ENCODE results near the gene TRIM2. TPM values are rescaled to one million over a fixed set of nuclear protein-coding genes. Genes with fewer than 3 reads are reported as not detected.

TRIM2 gene
- total RNA-seq, 1 experiment from 2014 or later, result 93.2 TPM

DNA sequence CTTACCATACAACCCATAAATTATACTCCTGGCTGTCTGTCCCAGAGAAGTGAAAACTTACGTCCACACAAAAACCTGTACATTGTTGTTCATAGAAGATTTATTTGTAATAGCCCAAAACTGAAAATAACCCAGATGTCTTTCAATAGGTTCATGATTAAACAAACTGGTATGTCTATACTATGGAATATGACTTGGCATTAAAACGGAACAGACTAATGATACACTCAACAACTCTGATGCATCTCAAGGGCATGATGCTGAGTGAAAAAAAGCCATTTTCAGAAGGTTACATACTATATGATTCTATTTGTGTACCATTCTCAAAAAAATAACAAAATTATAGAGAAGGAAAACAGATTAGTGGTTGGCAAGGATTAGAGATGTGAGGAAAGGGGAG, 128.7 kb downstream of the TRIM2 start:
- Histone ChIP-seq H3K36me3 (ENCODE audit: insufficient read depth, low read length, poor library complexity, severe bottlenecking) (peaks cover 32% of the 10 kb centered on the region), H3K9me3 (ENCODE audit: low read depth, low read length, poor library complexity, severe bottlenecking) (no peaks in the 10 kb centered on the region), H3K27me3 (replicated peaks; ENCODE audit: insufficient read depth, low read depth, low read length, poor library complexity) (no peaks in the 10 kb centered on the region), H3K4me1 (ENCODE audit: insufficient read depth, low read length, poor library complexity, severe bottlenecking) (no peaks in the 10 kb centered on the region), H3K27ac (ENCODE audit: low read depth, low read length, poor library complexity, severe bottlenecking) (no peak overlapping the region), H3K4me3 (ENCODE audit: low read depth, low read length, poor library complexity, severe bottlenecking) (no peak overlapping the region)
- BruUV-seq (replicated peaks), result no TSS peak
- intact Hi-C loops (cut with micrococcal nuclease; ENCODE audit: unreplicated experiment), result no loop called here
- TF ChIP-seq, protein P1, sequence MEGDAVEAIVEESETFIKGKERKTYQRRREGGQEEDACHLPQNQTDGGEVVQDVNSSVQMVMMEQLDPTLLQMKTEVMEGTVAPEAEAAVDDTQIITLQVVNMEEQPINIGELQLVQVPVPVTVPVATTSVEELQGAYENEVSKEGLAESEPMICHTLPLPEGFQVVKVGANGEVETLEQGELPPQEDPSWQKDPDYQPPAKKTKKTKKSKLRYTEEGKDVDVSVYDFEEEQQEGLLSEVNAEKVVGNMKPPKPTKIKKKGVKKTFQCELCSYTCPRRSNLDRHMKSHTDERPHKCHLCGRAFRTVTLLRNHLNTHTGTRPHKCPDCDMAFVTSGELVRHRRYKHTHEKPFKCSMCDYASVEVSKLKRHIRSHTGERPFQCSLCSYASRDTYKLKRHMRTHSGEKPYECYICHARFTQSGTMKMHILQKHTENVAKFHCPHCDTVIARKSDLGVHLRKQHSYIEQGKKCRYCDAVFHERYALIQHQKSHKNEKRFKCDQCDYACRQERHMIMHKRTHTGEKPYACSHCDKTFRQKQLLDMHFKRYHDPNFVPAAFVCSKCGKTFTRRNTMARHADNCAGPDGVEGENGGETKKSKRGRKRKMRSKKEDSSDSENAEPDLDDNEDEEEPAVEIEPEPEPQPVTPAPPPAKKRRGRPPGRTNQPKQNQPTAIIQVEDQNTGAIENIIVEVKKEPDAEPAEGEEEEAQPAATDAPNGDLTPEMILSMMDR (conservative IDR thresholded peaks at IDR 0.05; ENCODE audit: low read depth, low read length), result no peak
- TF ChIP-seq EZH2 (IDR thresholded peaks at IDR 0.05; ENCODE audit: borderline replicate concordance, low read depth, low read length, poor library complexity, severe bottlenecking), result no peak
- DNase-seq (ENCODE audit: low spot score), result no peak
- CTCF ChIA-PET, result no interaction called here
- POLR2A ChIA-PET (ENCODE audit: low non-redundant PET), result no interaction called here

- no peak overlapping the region for H3K27ac ChIP-seq (ENCODE audit: low read depth, low read length, poor library complexity, severe bottlenecking)
- no peak for TF ChIP-seq EZH2 (IDR thresholded peaks at IDR 0.05; ENCODE audit: borderline replicate concordance, low read depth, low read length, poor library complexity, severe bottlenecking)
- TF ChIP-seq, protein P1 (conservative IDR thresholded peaks at IDR 0.05; ENCODE audit: low read depth, low read length), result no peak
- no peak overlapping the region for H3K4me3 ChIP-seq (ENCODE audit: low read depth, low read length, poor library complexity, severe bottlenecking)
- H3K27me3 ChIP-seq (replicated peaks; ENCODE audit: insufficient read depth, low read depth, low read length, poor library complexity), result no peaks in the 10 kb centered on the region
- no peak for DNase-seq (ENCODE audit: low spot score)
- intact Hi-C loops (cut with micrococcal nuclease; ENCODE audit: unreplicated experiment), result no loop called here
- peaks cover 25% of the 10 kb centered on the region for H3K36me3 ChIP-seq (ENCODE audit: insufficient read depth, low read length, poor library complexity, severe bottlenecking)
- CTCF ChIA-PET, result no interaction called here
- no peaks in the 10 kb centered on the region for H3K4me1 ChIP-seq (ENCODE audit: insufficient read depth, low read length, poor library complexity, severe bottlenecking)
- POLR2A ChIA-PET (ENCODE audit: low non-redundant PET), result no interaction called here
- BruUV-seq (replicated peaks), result no TSS peak
- no peaks in the 10 kb centered on the region for H3K9me3 ChIP-seq (ENCODE audit: low read depth, low read length, poor library complexity, severe bottlenecking)
These were observed 129.6 kb downstream of the TRIM2 start for GRCh38 chr4:153333874-153334273.

GRCh38 chr4:153335665-153336064, 131.4 kb downstream of the TRIM2 start:
- intact Hi-C loops (cut with micrococcal nuclease; ENCODE audit: unreplicated experiment), result no loop called here
- CTCF ChIA-PET, result no interaction called here
- BruUV-seq (replicated peaks), result no TSS peak
- Histone ChIP-seq H3K36me3 (ENCODE audit: insufficient read depth, low read length, poor library complexity, severe bottlenecking) (peaks cover 14% of the 10 kb centered on the region), H3K4me1 (ENCODE audit: insufficient read depth, low read length, poor library complexity, severe bottlenecking) (no peaks in the 10 kb centered on the region), H3K27ac (ENCODE audit: low read depth, low read length, poor library complexity, severe bottlenecking) (no peak overlapping the region), H3K27me3 (replicated peaks; ENCODE audit: insufficient read depth, low read depth, low read length, poor library complexity) (no peaks in the 10 kb centered on the region), H3K4me3 (ENCODE audit: low read depth, low read length, poor library complexity, severe bottlenecking) (no peak overlapping the region), H3K9me3 (ENCODE audit: low read depth, low read length, poor library complexity, severe bottlenecking) (no peaks in the 10 kb centered on the region)
- POLR2A ChIA-PET (ENCODE audit: low non-redundant PET), result no interaction called here
- TF ChIP-seq, protein P1 (conservative IDR thresholded peaks at IDR 0.05; ENCODE audit: low read depth, low read length), result no peak
- no peak for TF ChIP-seq EZH2 (IDR thresholded peaks at IDR 0.05; ENCODE audit: borderline replicate concordance, low read depth, low read length, poor library complexity, severe bottlenecking)
- no peak for DNase-seq (ENCODE audit: low spot score)

Measured in A673 (cell line).